ENCODE results near the gene ASPG.

ASPG gene

GRCh38 chr14:104075530-104076151 is 9.9 kb upstream of the ASPG start:
- DNase-seq (ENCODE audit: low read depth in 3 of 3): no peak

- no peak for DNase-seq (ENCODE audit: low read depth in 3 of 3)
Measured at GRCh38 chr14:104076743-104077142, 8.8 kb upstream of the ASPG start.

GRCh38 chr14:104078031-104078455 is 7.5 kb upstream of the ASPG start:
- DNase-seq (ENCODE audit: low read depth in 3 of 3): peak; percentile 67 to 79 (median 77)

DNA sequence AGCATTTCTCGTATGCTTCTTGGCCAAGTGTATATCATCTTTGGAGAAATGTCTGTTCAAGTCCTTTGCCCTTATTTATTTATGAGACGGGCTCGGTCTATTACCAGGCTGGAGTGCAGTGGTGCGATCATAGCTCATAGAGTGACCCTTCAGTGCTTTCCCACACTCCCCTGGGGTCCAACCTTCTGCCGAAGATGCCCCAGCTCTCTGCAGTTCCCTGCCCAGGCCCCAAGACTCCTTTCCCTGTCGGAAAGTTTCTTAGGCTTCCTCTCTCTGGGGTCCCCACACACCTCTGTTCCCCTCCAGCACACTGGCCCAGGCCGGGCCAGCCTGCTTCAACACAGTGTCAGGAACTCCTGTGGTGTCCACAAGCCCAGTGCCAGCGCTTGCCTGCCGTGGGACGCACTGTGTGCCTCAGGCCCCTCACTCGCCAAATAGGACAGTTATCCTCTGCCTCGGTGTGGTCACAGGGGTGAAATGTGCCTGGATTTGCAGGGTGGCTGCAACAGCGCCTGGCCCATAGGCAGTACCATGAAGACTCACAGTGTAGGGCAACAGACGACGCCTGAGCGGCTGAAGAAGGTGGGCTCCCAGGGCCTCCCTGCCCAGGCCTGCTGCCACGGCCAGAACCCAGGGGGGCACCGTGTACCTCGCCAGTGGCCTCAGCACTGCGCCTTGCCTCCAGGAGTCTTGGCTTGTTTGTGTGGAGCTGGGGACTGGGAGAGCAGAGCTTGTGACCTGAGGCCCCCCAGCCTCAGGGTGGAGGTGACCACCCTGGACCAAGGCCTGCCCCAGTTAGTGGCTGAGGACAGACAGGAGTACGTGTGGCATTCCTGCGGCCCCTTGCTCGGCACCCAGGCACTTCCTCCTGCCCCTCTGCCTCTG is 4.9 kb upstream of the ASPG start:
- no peak for DNase-seq (ENCODE audit: low read depth in 3 of 3)

DNA sequence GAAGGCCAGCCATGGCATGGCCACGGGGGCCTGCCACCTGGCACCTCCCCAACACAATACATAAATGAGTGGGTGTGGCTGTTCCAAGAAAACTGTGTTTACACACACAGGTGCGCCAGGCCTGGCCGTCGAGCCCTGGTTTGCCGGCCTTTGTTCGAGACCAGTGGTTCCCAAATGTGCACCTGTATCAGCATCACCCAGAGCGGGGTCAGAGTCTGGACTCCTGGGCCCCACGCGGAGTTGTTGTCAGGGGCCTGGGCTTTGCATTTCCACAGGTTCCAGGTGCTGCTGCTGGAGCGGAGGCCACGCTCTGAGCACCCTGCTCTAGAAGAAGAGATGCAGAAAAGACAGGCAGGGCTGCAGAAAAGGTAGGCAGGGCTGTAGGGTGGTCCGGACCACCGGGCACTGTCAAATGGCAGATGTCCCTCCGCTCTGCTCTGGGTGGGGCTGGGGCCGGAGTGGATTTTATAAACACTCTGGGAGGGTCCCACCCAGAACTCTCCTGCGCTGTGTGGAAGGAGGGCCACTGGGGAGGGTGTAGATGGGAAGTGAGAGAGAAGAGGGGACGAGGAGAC is 4.2 kb upstream of the ASPG start:
- DNase-seq (ENCODE audit: low read depth in 3 of 3): no peak

DNA sequence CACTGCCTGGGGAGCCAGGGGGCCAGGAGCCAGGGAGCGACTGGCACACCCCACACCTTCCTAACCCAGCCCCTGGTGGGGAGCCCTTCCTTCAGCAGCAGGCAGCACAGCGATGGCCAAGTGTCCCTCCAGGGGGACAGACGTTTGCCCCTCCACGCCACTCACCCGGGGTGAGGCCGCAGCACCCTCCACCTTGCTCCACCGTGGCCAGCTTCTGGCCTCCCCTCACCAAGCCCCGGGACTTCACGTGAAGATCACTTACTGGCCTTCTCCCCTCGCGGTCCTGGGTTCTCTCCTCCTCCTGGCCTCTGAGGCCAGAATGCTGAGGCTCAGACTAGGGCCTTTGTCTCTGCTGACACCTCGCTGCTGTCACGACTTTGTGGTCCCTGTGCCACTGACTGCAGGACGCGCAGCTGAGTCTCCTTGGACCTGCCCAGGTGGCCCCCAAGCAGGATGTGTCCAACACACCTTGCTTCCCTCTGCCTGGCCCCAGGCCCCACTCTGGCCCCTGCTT is 3.5 kb upstream of the ASPG start:
- no peak for DNase-seq (ENCODE audit: low read depth in 3 of 3)

DNA sequence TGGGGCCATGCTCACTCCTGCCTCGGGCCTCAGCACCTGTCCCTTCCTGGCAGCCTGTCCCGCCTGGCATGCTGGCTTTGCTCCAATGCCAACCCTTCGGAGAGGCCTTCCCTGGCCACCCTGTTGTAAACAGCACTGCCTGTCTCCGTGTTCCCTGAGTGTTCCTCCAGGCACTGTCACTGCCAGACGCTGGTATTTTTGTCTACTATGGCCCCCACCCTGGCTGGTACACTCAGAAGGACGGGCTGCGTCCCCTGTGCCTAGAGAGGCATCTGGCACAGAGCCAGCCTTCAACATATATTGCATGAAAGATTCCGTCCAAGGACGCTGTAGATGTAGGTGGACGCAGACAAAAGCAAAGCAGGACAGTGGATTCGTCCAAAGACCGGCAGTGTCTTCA is 2.7 kb upstream of the ASPG start:
- DNase-seq (ENCODE audit: low read depth in 3 of 3): no peak

DNA sequence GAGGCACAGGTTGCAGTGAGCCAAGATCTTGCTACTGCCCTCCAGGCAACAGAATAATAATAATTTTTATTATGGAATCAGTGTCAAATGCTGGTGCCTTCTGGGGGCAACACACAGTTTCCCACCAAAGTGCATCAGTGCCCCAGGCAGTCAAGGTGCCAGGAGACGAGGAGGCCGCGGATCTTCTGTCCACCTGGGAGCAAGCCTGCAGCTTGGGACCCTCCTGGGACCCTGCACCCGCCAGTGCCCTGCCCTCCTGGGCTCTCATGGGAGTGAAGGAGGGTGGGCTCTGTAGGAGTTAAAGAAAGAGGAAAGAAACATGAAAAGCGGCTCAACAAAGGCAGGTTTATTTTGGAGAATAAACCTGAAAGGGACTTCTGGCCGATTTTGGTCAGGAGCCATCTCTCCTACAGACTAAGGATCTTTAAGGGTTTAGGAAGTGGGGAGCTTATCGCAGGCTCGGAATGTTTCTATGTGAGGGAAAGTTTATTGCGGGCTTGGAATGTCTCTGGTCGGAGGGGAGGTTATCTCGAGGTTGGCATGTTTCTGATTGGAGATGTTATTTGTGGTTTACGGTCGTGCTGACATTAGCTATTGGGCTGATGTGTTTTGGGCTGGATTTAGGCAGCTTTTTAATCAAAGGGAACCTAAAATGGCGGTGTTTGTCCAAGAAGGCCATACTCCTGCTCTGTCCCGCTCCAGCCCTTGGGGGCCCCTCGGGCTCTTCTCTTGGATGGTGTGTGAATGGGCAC is 1.1 kb upstream of the ASPG start:
- DNase-seq (ENCODE audit: low read depth in 3 of 3): no peak

GRCh38 chr14:104085889-104086201 is 345 bp downstream of the ASPG start:
- DNase-seq (ENCODE audit: low read depth in 3 of 3): no peak

DNA sequence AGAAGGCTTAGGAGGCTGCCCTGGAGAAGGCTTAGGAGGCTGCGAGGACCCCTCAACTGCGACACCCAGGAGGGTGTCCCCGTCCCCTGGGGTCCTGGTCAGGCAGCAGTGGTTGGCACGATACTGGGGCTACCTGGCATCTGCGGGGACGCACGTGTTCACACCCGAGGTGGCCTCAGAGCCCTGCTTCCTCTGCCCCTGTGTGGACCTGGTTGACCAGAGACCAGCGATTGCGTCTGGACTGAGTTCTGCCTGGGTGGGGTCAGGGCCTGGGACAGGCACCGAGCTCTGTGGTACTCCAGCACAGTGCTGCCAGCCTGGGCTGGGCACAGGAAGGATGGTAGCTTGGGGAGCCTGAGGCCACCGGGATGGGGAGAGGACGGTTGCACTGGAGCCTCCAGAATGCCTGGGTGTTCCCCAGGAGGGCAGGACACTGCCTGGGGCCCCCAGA is 735 bp downstream of the ASPG start:
- no peak for DNase-seq (ENCODE audit: low read depth in 3 of 3)

DNA sequence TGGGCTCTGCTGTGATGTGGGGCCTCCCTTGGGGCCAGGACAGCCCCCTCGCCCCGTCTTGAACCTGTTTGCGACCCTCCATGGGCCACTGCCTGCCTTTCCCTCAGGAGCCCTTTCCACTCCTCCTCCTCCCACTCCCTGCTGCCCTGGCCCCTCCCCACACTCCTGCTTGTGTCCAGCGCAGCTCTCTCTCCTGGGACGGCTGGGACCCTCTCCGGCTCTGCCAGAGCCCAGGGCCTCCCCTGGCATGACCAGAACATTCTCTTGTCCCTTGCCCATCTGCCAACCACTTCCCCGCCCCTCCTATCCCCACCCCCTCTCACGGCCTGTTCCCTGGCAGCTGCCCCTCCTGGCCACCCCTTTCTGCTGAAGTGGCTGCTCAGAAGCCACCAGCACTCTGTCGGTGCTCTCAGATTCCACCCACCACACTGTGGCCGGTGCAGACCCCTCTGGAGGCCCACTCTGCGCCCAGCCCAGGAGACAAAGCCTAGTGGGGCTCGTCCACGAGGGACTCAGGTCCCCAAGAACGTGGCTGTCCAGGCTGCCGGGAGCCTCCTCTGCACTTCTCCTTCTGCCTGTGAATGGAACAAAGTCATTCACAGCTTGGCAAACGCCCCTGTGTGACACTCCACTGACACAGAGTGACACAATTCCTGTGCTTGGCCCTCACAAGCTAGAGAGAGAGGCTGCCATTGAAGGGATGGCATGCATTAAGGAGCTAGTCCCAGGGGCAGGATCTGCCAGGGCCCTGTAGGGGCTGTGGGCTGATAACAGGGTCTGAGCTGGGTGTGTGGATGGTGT is 1.4 kb downstream of the ASPG start:
- no peak for DNase-seq (ENCODE audit: low read depth in 3 of 3)

DNA sequence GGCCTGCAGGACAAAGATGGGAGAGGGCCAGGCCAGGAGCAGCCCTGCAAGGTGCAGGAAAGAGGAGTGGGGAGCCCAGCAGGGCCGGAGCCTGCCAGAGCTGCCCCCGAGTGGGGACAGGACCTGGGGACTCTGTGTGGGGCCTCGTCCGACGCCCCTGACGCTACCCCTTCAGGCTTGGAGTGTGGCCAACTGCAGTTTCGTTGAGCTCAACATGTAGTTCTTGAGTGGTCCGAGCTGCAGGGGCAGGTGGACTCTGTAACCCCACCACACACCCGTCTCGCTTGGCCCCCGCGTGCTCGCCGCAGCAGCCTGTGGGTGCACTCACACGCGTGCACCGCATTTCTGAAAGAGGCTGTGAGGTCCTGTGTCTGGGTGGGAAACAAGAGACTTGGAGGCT is 2.0 kb downstream of the ASPG start:
- no peak for DNase-seq (ENCODE audit: low read depth in 3 of 3)

- no peak for DNase-seq (ENCODE audit: low read depth in 3 of 3)
Measured at GRCh38 chr14:104087981-104088850, 2.7 kb downstream of the ASPG start.

GRCh38 chr14:104090071-104090748 is 4.7 kb downstream of the ASPG start:
- no peak for DNase-seq (ENCODE audit: low read depth in 3 of 3)

DNA sequence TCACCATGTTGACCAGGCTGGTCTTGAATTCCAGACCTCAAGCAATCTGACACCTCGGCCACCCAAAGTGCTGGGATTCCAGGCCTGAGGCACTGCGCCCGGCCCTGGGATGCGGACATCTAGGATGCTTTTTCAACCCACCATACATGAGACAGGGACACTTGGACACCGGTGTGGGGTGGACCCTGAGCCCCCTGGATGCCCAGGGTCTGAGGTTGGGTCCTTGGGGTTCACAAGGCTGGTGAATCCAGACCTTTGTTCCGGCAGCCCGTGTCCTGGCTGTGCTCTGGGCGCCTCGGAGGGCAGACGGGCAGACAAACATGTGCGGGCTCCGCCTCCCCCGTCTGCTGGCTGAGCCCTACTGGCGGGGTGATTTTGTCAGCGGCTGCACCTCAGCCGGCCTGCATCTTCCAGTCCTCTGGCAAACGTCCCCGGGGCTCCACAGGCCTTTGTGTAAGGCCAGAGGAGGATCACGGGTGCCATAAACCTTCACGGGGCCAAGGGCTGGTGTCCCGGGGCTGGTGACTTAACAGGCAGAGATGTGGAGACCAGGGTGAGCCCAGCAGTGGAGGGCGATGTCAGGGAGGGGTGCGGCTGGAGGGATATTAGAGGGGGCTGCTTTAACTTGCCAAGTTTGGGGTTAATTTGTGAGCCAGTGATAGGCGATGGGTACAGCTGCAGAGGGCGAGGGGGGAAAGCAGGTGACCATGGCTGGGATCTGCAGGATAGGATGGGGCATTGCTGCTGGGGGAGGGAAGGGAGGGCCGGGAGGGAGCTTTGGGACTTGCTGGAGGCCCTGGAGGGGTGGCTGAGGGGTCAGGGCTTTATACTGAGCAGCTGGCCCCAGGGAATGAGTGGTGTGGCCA is 5.8 kb downstream of the ASPG start:
- DNase-seq (ENCODE audit: low read depth in 3 of 3): no peak

- no peak for DNase-seq (ENCODE audit: low read depth in 3 of 3)
Measured at GRCh38 chr14:104091927-104092771, 6.6 kb downstream of the ASPG start.

DNA sequence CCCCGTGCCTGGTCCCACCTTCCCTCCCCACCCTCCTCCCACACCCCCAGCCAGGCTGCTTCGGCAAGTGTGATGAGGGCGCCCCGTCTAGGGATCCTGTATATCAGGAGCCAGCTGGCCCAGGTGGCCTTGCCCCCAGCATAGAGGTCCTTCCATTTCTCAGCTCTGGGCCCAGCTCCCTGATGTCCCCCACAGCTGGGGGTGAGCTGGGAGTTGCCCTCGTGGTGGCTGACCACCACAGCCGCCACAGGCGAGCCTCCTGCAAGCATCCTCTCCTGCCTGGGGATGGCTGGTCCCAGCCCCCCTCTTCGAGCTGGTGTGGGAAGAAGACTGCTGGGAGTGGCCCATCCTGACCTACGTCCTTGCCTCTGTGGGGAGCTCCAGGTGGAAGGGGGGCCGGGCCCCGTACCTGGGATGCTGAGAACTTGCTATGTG is 7.4 kb downstream of the ASPG start:
- DNase-seq (ENCODE audit: low read depth in 3 of 3): no peak

All from stimulated activated CD4-positive, alpha-beta T cell treated with anti-CD3 and anti-CD28 coated beads, TNF-alpha, amount 100 ng/mL, for 48 hours (primary cell).